KOPT-K1 (cell line): ENCODE results near the gene COL27A1.

Experiments
- H3K27ac ChIP-seq: fragments of 200-600 bp; sonication (generic); 2 replicates; pipeline ENCODE4 v1.5.1; 2016; ENCODE audit warnings: antibody characterized with exemption, mild to moderate bottlenecking, low read depth, low read length; ENCODE audit not compliant: poor library complexity, severe bottlenecking
- H3K36me3 ChIP-seq: fragments of 200-600 bp; sonication (generic); 2 replicates; pipeline ENCODE4 v1.5.1; 2017; ENCODE audit warnings: antibody characterized with exemption, mild to moderate bottlenecking, low read length, moderate library complexity; ENCODE audit not compliant: insufficient read depth
- H3K9me3 ChIP-seq: fragments of 200-600 bp; sonication (generic); 2 replicates; pipeline ENCODE4 v1.5.1; 2017; ENCODE audit warnings: antibody characterized with exemption, low read length, mild to moderate bottlenecking; ENCODE audit not compliant: insufficient read depth, poor library complexity, severe bottlenecking

Gene COL27A1

DNA sequence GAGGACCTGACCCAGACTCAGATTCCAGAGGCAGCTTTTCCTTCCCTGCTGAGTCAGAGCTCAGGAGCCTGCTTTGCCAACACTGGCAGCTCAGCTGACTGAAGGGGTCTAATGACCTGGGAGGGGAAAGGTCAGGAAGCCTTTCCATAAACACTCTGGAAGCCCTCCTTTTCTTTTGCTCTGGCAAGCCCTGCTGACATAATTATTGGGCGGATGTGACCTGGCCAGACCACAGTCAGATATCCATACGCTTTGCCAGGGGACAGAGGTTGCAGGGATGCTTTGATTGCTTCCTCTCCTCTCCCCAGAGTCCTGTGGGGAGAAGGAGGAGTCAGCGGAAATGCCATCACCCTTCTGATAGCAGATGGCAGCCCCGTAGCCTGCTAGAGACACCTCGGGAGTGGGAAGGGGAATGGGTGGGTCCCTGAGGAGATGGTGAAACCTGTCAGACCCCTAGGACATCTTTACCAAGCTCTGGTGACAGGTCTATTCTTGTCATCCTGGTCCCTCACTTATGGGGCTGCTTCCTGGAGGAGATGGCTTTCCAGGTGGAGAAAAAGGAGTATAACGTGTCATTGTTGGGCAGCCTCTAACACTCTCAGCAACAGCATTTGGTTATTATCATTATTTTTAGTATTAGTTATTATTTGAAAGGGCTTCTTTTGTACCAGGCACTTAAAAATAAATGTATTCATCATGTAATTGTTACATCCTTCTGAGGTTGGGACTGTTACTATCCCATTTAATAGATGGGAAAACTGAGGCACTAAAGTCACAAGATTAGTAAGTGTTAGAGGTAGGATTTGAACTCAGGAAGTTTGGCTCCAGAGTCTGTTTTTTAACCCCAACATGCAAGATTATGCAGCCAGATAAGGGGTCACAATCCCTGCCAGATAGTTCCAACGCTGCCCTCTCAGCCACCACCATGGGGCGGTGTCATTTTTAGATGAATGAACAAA is 11.6 kb downstream of the COL27A1 start:
- H3K9me3 ChIP-seq = no peaks in the 10 kb centered on the region
- no peak overlapping the region for H3K27ac ChIP-seq
- no peaks in the 10 kb centered on the region for H3K36me3 ChIP-seq

- no peaks in the 10 kb centered on the region for H3K36me3 ChIP-seq
- no peaks in the 10 kb centered on the region for H3K9me3 ChIP-seq
- no peak overlapping the region for H3K27ac ChIP-seq
Observed at GRCh38 chr9:114167591-114168091, 12.3 kb downstream of the COL27A1 start.

DNA sequence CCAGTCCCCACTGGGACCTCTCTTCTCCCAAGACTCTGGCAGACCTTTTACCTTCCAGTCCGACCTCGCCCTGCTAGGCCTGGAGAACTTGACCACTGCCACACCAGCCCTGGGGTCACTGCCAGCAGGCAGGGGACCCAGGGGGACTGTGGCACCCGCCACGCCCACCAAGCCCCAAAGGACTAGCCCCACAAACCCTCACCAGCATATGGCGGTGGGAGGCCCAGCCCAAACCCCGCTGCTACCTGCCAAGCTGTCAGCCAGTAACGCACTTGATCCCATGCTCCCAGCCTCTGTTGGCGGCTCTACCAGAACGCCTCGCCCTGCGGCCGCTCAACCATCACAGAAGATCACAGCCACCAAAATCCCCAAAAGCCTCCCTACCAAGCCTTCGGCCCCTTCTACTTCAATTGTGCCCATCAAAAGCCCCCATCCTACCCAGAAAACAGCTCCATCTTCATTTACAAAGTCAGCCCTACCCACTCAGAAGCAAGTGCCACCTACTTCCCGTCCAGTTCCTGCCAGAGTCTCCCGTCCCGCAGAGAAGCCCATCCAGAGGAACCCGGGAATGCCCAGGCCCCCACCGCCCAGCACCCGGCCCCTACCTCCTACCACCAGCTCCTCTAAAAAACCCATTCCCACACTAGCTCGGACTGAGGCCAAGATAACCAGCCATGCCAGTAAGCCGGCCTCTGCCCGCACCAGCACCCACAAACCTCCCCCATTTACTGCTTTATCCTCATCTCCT is 13.1 kb downstream of the COL27A1 start:
- no peaks in the 10 kb centered on the region for H3K36me3 ChIP-seq
- no peaks in the 10 kb centered on the region for H3K9me3 ChIP-seq
- no peak overlapping the region for H3K27ac ChIP-seq

DNA sequence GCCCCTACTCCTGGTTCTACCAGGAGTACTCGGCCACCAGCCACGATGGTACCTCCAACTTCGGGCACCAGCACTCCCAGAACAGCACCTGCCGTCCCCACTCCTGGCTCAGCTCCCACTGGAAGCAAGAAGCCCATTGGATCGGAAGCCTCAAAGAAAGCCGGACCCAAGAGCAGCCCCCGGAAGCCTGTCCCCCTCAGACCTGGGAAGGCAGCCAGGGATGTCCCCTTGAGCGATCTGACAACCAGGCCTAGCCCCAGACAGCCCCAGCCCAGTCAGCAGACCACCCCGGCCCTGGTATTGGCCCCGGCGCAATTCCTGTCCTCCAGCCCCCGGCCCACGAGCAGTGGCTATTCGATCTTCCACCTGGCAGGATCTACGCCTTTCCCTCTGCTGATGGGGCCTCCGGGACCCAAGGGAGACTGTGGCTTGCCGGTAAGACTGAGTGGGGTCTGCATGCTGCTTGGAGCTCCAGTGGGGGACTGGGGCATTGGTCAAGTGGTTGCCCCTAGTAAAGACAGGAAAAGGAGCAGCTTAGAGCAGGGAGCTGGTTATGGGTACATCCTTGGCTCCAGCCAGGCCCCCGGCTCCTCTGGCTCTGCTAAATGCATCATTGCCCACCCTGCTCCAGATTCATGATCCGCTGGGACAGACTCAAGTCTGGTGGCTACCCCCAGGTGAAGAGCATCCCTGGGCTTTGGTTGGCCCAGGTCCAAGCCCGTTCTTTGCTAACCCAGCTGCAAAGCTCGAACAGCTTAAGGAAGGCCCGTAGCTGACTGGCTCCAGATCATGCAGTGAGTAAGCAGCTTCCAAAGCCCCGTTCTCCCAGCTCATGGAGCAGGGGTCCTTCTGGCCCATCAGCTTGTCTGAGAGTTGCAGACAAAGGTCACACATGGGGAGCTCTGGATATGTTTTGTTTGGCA is 14.0 kb downstream of the COL27A1 start:
- Histone ChIP-seq H3K27ac (no peak overlapping the region), H3K36me3 (no peaks in the 10 kb centered on the region), H3K9me3 (no peaks in the 10 kb centered on the region)

- Histone ChIP-seq H3K27ac (no peak overlapping the region), H3K9me3 (no peaks in the 10 kb centered on the region), H3K36me3 (no peaks in the 10 kb centered on the region)
Observed at GRCh38 chr9:114169952-114170770, 14.8 kb downstream of the COL27A1 start.

DNA sequence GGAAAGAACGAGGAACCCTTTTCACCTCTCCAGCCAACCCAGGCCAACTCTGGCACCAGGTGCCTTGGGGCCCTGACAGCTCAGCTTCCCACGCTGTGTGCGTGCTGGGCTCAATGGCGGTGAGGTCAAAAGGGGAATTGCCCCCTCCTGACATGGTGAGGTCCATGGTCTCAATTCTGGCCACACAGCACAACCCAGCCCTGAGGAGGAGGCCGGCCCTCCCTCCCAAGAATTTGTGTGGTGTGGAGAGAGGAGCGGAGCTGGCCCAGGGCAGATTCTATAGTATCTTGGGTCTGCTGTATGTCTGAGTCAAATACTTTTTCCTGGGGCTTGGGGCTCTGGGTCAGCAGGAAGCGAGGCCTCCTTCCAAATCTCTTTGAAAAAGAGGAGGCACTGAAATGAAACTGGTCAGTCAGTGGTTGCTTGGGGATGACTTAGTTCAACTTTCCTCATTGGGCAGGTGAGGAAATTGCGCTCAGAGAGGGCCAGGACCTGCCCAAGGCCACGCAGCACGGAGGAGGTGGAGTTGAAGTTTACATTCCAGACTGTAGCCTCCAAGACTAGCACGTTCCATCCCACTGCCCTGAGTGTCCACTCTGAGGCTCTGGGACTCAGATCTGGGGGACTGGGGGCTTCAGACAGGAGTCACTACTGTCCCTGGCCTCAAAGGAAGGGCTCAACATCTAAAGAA is 15.6 kb downstream of the COL27A1 start:
- Histone ChIP-seq H3K9me3 (no peaks in the 10 kb centered on the region), H3K36me3 (no peaks in the 10 kb centered on the region), H3K27ac (no peak overlapping the region)

DNA sequence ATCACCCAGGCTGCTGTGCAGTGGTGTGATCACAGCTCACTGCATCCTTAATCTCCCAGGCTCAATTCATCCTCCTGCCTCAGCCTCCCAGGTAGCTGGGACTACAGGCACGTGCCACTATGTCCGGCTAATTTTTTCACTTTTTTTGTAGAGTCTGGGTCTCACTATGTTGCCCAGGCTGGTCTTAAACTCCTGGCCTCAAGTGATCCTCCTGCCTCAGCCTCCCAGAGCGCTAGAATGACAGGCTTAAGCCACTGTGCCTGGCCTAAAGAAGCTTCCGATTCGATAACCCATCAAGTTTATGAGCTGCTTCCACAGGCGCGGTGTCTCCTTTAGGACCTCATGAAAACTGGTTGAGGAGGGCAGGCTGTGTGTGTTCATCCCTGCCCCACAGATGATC is 16.2 kb downstream of the COL27A1 start:
- no peaks in the 10 kb centered on the region for H3K36me3 ChIP-seq
- no peaks in the 10 kb centered on the region for H3K9me3 ChIP-seq
- H3K27ac ChIP-seq = no peak overlapping the region

- H3K27ac ChIP-seq = no peak overlapping the region
- no peaks in the 10 kb centered on the region for H3K36me3 ChIP-seq
- H3K9me3 ChIP-seq = no peaks in the 10 kb centered on the region
Observed at GRCh38 chr9:114172981-114173833, 17.9 kb downstream of the COL27A1 start.

DNA sequence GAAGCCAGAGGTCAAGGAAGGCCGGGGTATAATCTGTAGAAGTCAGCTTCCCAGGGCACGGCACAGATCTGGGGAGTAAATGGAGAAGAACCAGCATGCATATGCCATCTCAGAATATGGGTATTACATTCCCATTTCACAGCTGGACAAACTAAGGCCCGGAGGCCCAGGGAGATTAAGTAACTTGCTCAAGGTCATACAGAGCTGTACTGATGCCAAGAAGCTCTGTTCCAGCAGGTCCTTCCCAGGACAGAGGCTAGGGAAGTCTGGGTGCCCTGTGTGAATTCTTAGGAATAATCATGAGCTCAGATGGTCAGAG is 19.2 kb downstream of the COL27A1 start:
- H3K27ac ChIP-seq = no peak overlapping the region
- no peaks in the 10 kb centered on the region for H3K36me3 ChIP-seq
- no peaks in the 10 kb centered on the region for H3K9me3 ChIP-seq

- Histone ChIP-seq H3K36me3 (no peaks in the 10 kb centered on the region), H3K9me3 (no peaks in the 10 kb centered on the region), H3K27ac (no peak overlapping the region)
Observed at GRCh38 chr9:114174876-114175771, 19.8 kb downstream of the COL27A1 start.

DNA sequence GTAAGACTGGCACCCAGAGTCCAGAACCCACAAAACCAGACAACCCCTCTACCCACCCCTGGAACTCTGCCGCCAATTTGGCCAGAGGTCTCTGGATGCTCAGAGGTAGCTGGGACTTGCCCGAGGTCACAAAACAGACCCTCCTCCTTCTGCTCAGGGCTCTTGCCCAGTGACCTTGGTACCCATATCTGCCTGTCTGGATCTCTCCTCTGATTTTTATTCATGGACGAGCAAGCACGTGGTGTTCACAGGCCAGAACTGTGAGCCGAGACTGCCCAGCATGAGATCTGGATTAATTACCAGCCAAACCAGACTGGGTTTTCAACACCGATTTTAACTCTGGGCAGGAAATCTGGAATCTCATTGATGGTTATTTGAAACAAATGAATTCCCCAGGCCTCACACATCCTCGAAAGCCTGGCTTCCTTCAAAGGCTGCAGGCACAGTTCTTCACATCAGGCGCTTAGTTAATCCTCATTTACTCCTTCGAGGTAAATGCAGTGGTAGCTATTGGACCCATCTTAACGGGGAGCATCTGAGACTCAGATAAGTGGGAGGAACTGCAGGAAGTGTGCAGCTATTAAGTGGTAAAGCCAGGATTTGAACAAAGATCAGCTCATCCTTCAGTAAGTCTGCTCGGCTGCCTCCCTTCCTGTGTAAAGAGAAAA is 21.4 kb downstream of the COL27A1 start:
- Histone ChIP-seq H3K36me3 (no peaks in the 10 kb centered on the region), H3K27ac (no peak overlapping the region), H3K9me3 (no peaks in the 10 kb centered on the region)
